ENCODE measurements around the gene RGS6. TPM values are rescaled to one million over a fixed set of nuclear protein-coding genes. Genes with fewer than 3 reads are reported as not detected.

Gene RGS6
- total and polyA plus RNA-seq, 7 donors = 0.19 to 1.6 (median 0.42) TPM

GRCh38 chr14:72182708-72183432, 250.6 kb downstream of the RGS6 start:
- Histone ChIP-seq H3K9me3 (no peaks in the 10 kb centered on the region), H3K4me1 (no peaks in the 10 kb centered on the region), H3K36me3 (ENCODE audit: insufficient read depth in 1 of 2, low read depth in 1 of 2) (no peaks in the 10 kb centered on the region), H3K4me3 (no peak overlapping the region), H3K27ac (no peak overlapping the region), H3K27me3 (ENCODE audit: insufficient read depth in 3 of 3, low read length in 2 of 3) (no peaks in the 10 kb centered on the region)
- intact Hi-C loops (cut with DNase I) = no loop called here
- no peak for ATAC-seq
- DNase-seq = no peak
- TF ChIP-seq CTCF (IDR thresholded peaks at IDR 0.05) = no peak
- WGBS, 3 donors = 59 to 63% (median 62%) methylated on average over 4 of the region's 4 CpGs

GRCh38 chr14:72183631-72184030, 251.4 kb downstream of the RGS6 start:
- Histone ChIP-seq H3K4me1 (no peaks in the 10 kb centered on the region), H3K27me3 (ENCODE audit: insufficient read depth in 3 of 3, low read length in 2 of 3) (no peaks in the 10 kb centered on the region), H3K27ac (no peak overlapping the region), H3K9me3 (no peaks in the 10 kb centered on the region), H3K4me3 (no peak overlapping the region), H3K36me3 (ENCODE audit: insufficient read depth in 1 of 2, low read depth in 1 of 2) (no peaks in the 10 kb centered on the region)
- ATAC-seq = no peak
- 65 to 70% (median 70%) methylated on average over 2 of the region's 2 CpGs for WGBS, 3 donors
- DNase-seq = no peak
- intact Hi-C loops (cut with DNase I) = no loop called here
- TF ChIP-seq CTCF (IDR thresholded peaks at IDR 0.05) = no peak

- peak in 3 of 4 donors; percentile 61 to 85 (median 66) for ATAC-seq
Observed at GRCh38 chr14:72186523-72186922, 254.3 kb downstream of the RGS6 start.

GRCh38 chr14:72196237-72197015, 264.2 kb downstream of the RGS6 start:
- intact Hi-C loops (cut with DNase I) = no loop called here
- ATAC-seq = no peak

More at GRCh38 chr14:72186523-72186922, 254.3 kb downstream of the RGS6 start:
- Histone ChIP-seq H3K4me1 (no peaks in the 10 kb centered on the region), H3K36me3 (ENCODE audit: insufficient read depth in 1 of 2, low read depth in 1 of 2) (no peaks in the 10 kb centered on the region), H3K4me3 (no peak overlapping the region), H3K27ac (no peak overlapping the region), H3K9me3 (no peaks in the 10 kb centered on the region), H3K27me3 (ENCODE audit: insufficient read depth in 3 of 3, low read length in 2 of 3) (no peaks in the 10 kb centered on the region)
- no peak for TF ChIP-seq CTCF (IDR thresholded peaks at IDR 0.05)
- 19 to 25% (median 23%) methylated on average over 3 of the region's 3 CpGs for WGBS, 3 donors
- intact Hi-C loops (cut with DNase I) = no loop called here
- DNase-seq = no peak

More at GRCh38 chr14:72196237-72197015, 264.2 kb downstream of the RGS6 start:
- Histone ChIP-seq H3K27me3 (ENCODE audit: insufficient read depth in 3 of 3, low read length in 2 of 3) (no peaks in the 10 kb centered on the region), H3K27ac (no peak overlapping the region), H3K4me3 (no peak overlapping the region), H3K36me3 (ENCODE audit: insufficient read depth in 1 of 2, low read depth in 1 of 2) (no peaks in the 10 kb centered on the region), H3K9me3 (no peaks in the 10 kb centered on the region), H3K4me1 (no peaks in the 10 kb centered on the region)
- WGBS, 3 donors = 28 to 46% (median 41%) methylated on average over 4 of the region's 4 CpGs
- TF ChIP-seq CTCF (IDR thresholded peaks at IDR 0.05) = no peak
- DNase-seq = no peak
